Sigmoid colon (tissue), 3 donors: ENCODE measurements around the gene ZDHHC12.

Experiments
- POLR2A ChIP-seq, 2 donors: fragments of 450-650 bp; IDR thresholded peaks; one replicate each; pipeline ENCODE4 v1.6.1; 2016; ENCODE audit warnings: antibody characterized with exemption in 2 of 2, mild to moderate bottlenecking in 2 of 2, moderate library complexity in 2 of 2
- TF ChIP-seq, protein P1 (sequence below), 4 experiments: fragments of 450-650 bp in 3 of 4; fragments of 200-600 bp in 1 of 4; IDR thresholded peaks; one replicate each; pipeline ENCODE4 v1.5.1; 2016 to 2019; ENCODE audit warnings: antibody characterized with exemption in 4 of 4, mild to moderate bottlenecking in 3 of 4, moderate library complexity in 2 of 4

DNA sequence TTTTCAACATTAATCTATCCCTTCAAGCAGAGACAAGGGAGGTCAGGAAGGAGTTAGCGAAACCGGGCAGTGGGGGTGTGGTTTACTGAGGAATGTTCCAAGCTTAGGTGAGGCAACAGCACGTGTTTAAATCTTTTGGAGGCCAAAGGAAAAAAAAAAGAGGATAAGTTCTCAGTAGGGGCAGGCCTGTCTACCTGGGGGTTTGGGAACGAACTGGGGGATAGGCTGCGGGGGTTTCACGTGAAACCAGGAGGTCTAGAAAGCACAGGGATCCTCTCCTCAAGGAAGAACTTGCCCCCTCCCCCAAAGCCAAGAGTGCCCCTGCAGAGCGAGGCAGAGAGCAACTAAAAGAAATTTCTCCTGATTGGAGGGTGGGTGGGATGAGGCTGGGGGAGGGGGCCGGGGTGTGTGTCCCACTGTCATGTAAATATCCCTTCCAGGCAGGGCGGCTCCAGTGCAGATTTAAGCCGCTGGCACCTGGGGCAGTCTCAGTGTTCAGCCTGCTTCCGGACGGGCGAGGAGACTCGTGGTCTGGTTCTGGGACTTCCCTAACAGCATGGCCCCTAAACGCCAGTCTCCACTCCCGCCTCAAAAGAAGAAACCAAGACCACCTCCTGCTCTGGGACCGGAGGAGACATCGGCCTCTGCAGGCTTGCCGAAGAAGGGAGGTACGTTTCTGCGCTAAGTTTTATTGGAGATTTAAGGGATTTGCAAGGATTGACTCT is 40.4 kb downstream of the ZDHHC12 start:
- TF ChIP-seq, protein P1, sequence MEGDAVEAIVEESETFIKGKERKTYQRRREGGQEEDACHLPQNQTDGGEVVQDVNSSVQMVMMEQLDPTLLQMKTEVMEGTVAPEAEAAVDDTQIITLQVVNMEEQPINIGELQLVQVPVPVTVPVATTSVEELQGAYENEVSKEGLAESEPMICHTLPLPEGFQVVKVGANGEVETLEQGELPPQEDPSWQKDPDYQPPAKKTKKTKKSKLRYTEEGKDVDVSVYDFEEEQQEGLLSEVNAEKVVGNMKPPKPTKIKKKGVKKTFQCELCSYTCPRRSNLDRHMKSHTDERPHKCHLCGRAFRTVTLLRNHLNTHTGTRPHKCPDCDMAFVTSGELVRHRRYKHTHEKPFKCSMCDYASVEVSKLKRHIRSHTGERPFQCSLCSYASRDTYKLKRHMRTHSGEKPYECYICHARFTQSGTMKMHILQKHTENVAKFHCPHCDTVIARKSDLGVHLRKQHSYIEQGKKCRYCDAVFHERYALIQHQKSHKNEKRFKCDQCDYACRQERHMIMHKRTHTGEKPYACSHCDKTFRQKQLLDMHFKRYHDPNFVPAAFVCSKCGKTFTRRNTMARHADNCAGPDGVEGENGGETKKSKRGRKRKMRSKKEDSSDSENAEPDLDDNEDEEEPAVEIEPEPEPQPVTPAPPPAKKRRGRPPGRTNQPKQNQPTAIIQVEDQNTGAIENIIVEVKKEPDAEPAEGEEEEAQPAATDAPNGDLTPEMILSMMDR (IDR thresholded peaks at IDR 0.05) = no peak
- no peak for TF ChIP-seq POLR2A (IDR thresholded peaks at IDR 0.05)
